PC-3 (cell line): ENCODE measurements around the gene ZNF462.

Experiments
- CTCF ChIP-seq: fragments of 300-600 bp; sonication (generic); conservative IDR thresholded peaks from 2 replicates; pipeline ENCODE4 v1.5.1; 2017; ENCODE audit warnings: antibody characterized with exemption, low read depth, mild to moderate bottlenecking, low read length
- EZH2 ChIP-seq: fragments of 300-600 bp; sonication (generic); IDR thresholded peaks from one replicate; pipeline ENCODE4 v1.6.1; 2017; ENCODE audit warnings: antibody characterized with exemption, mild to moderate bottlenecking, low read length; ENCODE audit not compliant: unreplicated experiment
- EZH2phosphoT487 ChIP-seq: fragments of 300-600 bp; sonication (generic); IDR thresholded peaks from 2 replicates; pipeline ENCODE4 v1.6.1; 2018; ENCODE audit warnings: mild to moderate bottlenecking, antibody characterized with exemption, low read length, borderline replicate concordance

GRCh38 chr9:106981396-106982287 lies 118.7 kb downstream of the ZNF462 start:
- TF ChIP-seq EZH2phosphoT487 (no peak), CTCF (no peak), EZH2 (no peak)
